B cell (primary cell): ENCODE data around the gene LHPP. TPM values are rescaled to one million over a fixed set of nuclear protein-coding genes. Genes with fewer than 3 reads are reported as not detected.

ENCODE experiments used
- ATAC-seq: fragments of 200-7000 bp; cut with Tn5 transposase; one replicate; pipeline ENCODE4 v1.10.0; 2021; ENCODE audit warnings: low read depth, mild to moderate bottlenecking, moderate number of reproducible peaks, moderate library complexity
- CTCF ChIA-PET: fragments of 350-600 bp; sonication (Branson Sonifier 250); formaldehyde crosslinking; loops from one replicate; lab custom pipeline; 2021; ENCODE audit warnings: antibody characterized with exemption, inconsistent platforms; lab: Charles Lee
- POLR2A ChIA-PET: fragments of 350-600 bp; sonication (Branson Sonifier 250); formaldehyde crosslinking; loops from one replicate; lab custom pipeline; 2021; ENCODE audit warnings: antibody characterized with exemption; lab: Charles Lee
- DNase-seq: peaks from one replicate; pipeline ENCODE4 v3.0.0; 2013
- H2AFZ ChIP-seq: 2 replicates; pipeline ENCODE4 v1.6.1; 2012; ENCODE audit warnings: mild to moderate bottlenecking, low read depth, low read length; ENCODE audit not compliant: insufficient read depth, poor library complexity, severe bottlenecking
- H3K27ac ChIP-seq, 2 donors: 1 replicate in 1 of 2; 2 replicates in 1 of 2; pipeline ENCODE4 v1.5.1; 2012 to 2013; ENCODE audit warnings: low read length in 2 of 2, mild to moderate bottlenecking in 2 of 2, moderate library complexity in 1 of 2
- H3K27me3 ChIP-seq, 4 experiments: fragments of 200-600 bp in 1 of 4; sonication (generic) in 1 of 4; replicated peaks in 1 of 4; 1 replicate in 2 of 4; 2 replicates in 2 of 4; pipeline versions ENCODE4 v1.6.1 to v1.7.0; 2013 to 2016; ENCODE audit warnings: low read length in 3 of 4, mild to moderate bottlenecking in 2 of 4, mixed read lengths in 1 of 4, moderate library complexity in 1 of 4; ENCODE audit not compliant: insufficient read depth in 4 of 4, control insufficient read depth in 3 of 4; ENCODE audit errors: control extremely low read depth in 1 of 4
- H3K36me3 ChIP-seq, 2 experiments: replicated peaks in 1 of 2; 1 replicate in 1 of 2; 2 replicates in 1 of 2; pipeline versions ENCODE4 v1.6.1 to v1.7.1; 2013; ENCODE audit warnings: low read length in 1 of 2; ENCODE audit not compliant: insufficient read depth in 2 of 2, control insufficient read depth in 1 of 2; ENCODE audit errors: control extremely low read depth in 1 of 2, extremely low read depth in 1 of 2
- H3K4me1 ChIP-seq, 2 donors: fragments of 200-600 bp in 1 of 2; sonication (generic) in 1 of 2; 1 replicate in 1 of 2; 2 replicates in 1 of 2; pipeline versions ENCODE4 v1.5.1 to v1.6.1; 2013 to 2017; ENCODE audit warnings: low read length in 2 of 2; ENCODE audit not compliant: control insufficient read depth in 2 of 2, insufficient read depth in 2 of 2
- H3K4me2 ChIP-seq: replicated peaks from 2 replicates; pipeline ENCODE3; 2012; ENCODE audit warnings: mild to moderate bottlenecking, low read depth, low read length; ENCODE audit not compliant: poor library complexity, severe bottlenecking
- H3K4me3 ChIP-seq, 5 experiments: fragments of 200-600 bp in 1 of 5; sonication (generic) in 1 of 5; 1 replicate in 3 of 5; 2 replicates in 2 of 5; pipeline versions ENCODE4 v1.5.1 to v1.7.0; 2011 to 2016; ENCODE audit warnings: low read length in 4 of 5, mild to moderate bottlenecking in 4 of 5, low read depth in 2 of 5, control low read depth in 1 of 5, moderate library complexity in 1 of 5; ENCODE audit not compliant: insufficient read depth in 1 of 5; ENCODE audit errors: control extremely low read depth in 1 of 5, extremely low read depth in 1 of 5
- H3K79me2 ChIP-seq: fragments of 200-600 bp; sonication (generic); one replicate; pipeline ENCODE4 v1.6.0; 2016; ENCODE audit warnings: low read length; ENCODE audit not compliant: control insufficient read depth, insufficient read depth
- H3K9ac ChIP-seq: fragments of 200-600 bp; sonication (generic); 2 replicates; pipeline ENCODE4 v1.6.1; 2017; ENCODE audit warnings: mild to moderate bottlenecking, low read length, moderate library complexity
- H3K9me3 ChIP-seq, 3 donors: one replicate each; pipeline versions ENCODE4 v1.6.1 to v1.7.1; 2013; ENCODE audit warnings: low read length in 2 of 3; ENCODE audit not compliant: control insufficient read depth in 2 of 3, insufficient read depth in 1 of 3; ENCODE audit errors: control extremely low read depth in 1 of 3
- H4K20me1 ChIP-seq: 2 replicates; pipeline ENCODE4 v1.6.0; 2012; ENCODE audit warnings: mild to moderate bottlenecking, low read length; ENCODE audit not compliant: insufficient read depth, control insufficient read depth, poor library complexity, severe bottlenecking
- H3K27ac Mint-ChIP-seq: one replicate; pipeline ENCODE4 v1.8.0; 2021; ENCODE audit warnings: mixed read lengths
- H3K27me3 Mint-ChIP-seq: one replicate; pipeline ENCODE4 v1.8.0; 2021; ENCODE audit warnings: mixed read lengths
- H3K4me1 Mint-ChIP-seq: one replicate; pipeline ENCODE4 v1.8.0; 2021; ENCODE audit warnings: mixed read lengths
- H3K4me3 Mint-ChIP-seq: one replicate; pipeline ENCODE4 v1.8.0; 2021; ENCODE audit warnings: mixed read lengths
- H3K9me3 Mint-ChIP-seq: one replicate; pipeline ENCODE4 v1.8.0; 2022; ENCODE audit warnings: mixed read lengths; ENCODE audit not compliant: insufficient read depth
- EZH2 ChIP-seq: IDR thresholded peaks from 2 replicates; pipeline ENCODE4 v1.6.1; 2012; ENCODE audit warnings: borderline replicate concordance, low read depth, mild to moderate bottlenecking, moderate library complexity, low read length; ENCODE audit not compliant: insufficient read depth, poor library complexity, severe bottlenecking
- WGBS: methylation state at CpG from one replicate; pipeline ENCODE4 v1.1.5; 2013; ENCODE audit warnings: missing lambda C conversion rate; ENCODE audit not compliant: insufficient coverage; 5-methylcytosine and 5-hydroxymethylcytosine counted together
- intact Hi-C: fragments of 100-400 bp; cut with micrococcal nuclease; formaldehyde crosslinking; loops from one replicate; pipeline ENCODE4 v1.10.0; 2022
- polyA plus RNA-seq: library from polyadenylated mRNA; depleted of rRNA; stranded (reverse); fragments of >200 nt; gene quantifications from 2 replicates; pipeline ENCODE4 v1.2.3, GENCODE V29; 2012
- total RNA-seq, 2 donors: library from RNA; stranded (reverse); fragments of 120-200 nt in 1 of 2; gene quantifications; 1 replicate in 1 of 2; 2 replicates in 1 of 2; pipeline versions ENCODE4 v1.2.3 to v1.2.4, GENCODE V29; 2013 to 2022
- TF ChIP-seq, protein P1 (sequence below): fragments of 200-600 bp; IDR thresholded peaks from one replicate; pipeline ENCODE4 v1.8.0; 2022; ENCODE audit warnings: antibody characterized with exemption, mild to moderate bottlenecking

Gene LHPP
- total and polyA plus RNA-seq, 2 donors (not counting 1 experiment from before 2014, with no cell fraction given) = 60.2 to 83.5 TPM

GRCh38 chr10:124524991-124525653 lies 63.5 kb downstream of the LHPP start:
- no peak for DNase-seq
- TF ChIP-seq, protein P1, sequence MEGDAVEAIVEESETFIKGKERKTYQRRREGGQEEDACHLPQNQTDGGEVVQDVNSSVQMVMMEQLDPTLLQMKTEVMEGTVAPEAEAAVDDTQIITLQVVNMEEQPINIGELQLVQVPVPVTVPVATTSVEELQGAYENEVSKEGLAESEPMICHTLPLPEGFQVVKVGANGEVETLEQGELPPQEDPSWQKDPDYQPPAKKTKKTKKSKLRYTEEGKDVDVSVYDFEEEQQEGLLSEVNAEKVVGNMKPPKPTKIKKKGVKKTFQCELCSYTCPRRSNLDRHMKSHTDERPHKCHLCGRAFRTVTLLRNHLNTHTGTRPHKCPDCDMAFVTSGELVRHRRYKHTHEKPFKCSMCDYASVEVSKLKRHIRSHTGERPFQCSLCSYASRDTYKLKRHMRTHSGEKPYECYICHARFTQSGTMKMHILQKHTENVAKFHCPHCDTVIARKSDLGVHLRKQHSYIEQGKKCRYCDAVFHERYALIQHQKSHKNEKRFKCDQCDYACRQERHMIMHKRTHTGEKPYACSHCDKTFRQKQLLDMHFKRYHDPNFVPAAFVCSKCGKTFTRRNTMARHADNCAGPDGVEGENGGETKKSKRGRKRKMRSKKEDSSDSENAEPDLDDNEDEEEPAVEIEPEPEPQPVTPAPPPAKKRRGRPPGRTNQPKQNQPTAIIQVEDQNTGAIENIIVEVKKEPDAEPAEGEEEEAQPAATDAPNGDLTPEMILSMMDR = no peak
- TF ChIP-seq EZH2 = no peak
- H3K4me1 ChIP-seq = peaks cover 14 to 21% of the 10 kb centered on the region in 2 donors
- WGBS = 94% methylated on average over 22 of the region's 23 CpGs
- no peak overlapping the region for H3K4me3 Mint-ChIP-seq
- H2AFZ ChIP-seq = no peak overlapping the region
- no peaks in the 10 kb centered on the region for H3K9me3 Mint-ChIP-seq
- H3K9me3 ChIP-seq = no peaks in the 10 kb centered on the region
- H3K79me2 ChIP-seq = peaks cover 11% of the 10 kb centered on the region
- H3K4me1 Mint-ChIP-seq = peaks cover 20% of the 10 kb centered on the region
- no peak for ATAC-seq
- no peaks in the 10 kb centered on the region for H3K36me3 ChIP-seq
- H4K20me1 ChIP-seq = no peaks in the 10 kb centered on the region
- no peak overlapping the region for H3K9ac ChIP-seq
- H3K27me3 ChIP-seq = no peaks in the 10 kb centered on the region
- POLR2A ChIA-PET = no interaction called here
- no peak overlapping the region for H3K4me3 ChIP-seq
- H3K4me2 ChIP-seq = no peak overlapping the region
- H3K27ac ChIP-seq = no peak overlapping the region
- peak overlapping the region; percentile 34 for H3K27ac Mint-ChIP-seq
- CTCF ChIA-PET = interaction anchor here (0.8 to 19.7 kb wide), 4 partner anchors 9 to 222 kb away, joined by 3 to 415 read pairs (median 11); partner anchors contain the start of gene FAM53B
- no peaks in the 10 kb centered on the region for H3K27me3 Mint-ChIP-seq
- intact Hi-C loops = no loop called here
